ENCODE data around the gene ANAPC7. TPM values are rescaled to one million over a fixed set of nuclear protein-coding genes. Genes with fewer than 3 reads are reported as not detected.

The ANAPC7 gene
- polyA plus RNA-seq, 1 of the 3 experiments (the other 2 are of a cell fraction): 58.9 TPM

DNA sequence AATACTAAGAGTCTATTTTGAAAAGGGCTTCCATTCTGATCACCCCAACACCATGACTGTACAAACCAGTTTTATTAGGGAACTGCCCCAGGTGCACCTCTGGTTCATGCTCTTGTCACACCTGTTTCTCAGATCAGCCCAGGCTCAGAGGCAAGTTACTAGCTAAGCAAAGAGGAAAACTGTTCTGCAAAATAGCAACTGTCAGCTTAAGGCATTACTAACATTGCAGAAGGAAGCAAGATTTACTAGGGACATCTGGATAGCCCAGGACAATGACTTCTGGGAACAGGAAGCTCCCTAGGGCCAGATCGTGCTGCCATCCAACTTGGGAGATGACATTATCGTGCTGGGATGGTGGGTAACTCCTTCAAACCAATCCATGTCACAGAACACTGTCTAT is 30.1 kb downstream of the ANAPC7 start:
- no peak for DNase-seq
- no peak overlapping the region for H2AFZ ChIP-seq (ENCODE audit: low read depth)
- 96% methylated on average over 2 of the region's 2 CpGs for WGBS (ENCODE audit: low lambda C conversion rate)
- no peaks in the 10 kb centered on the region for H3K79me2 ChIP-seq (ENCODE audit: insufficient read depth)
- H3K9me2 ChIP-seq: no peaks in the 10 kb centered on the region
- H3K4me3 ChIP-seq (ENCODE audit: low read depth in 2 of 2, low read length in 1 of 2): no peak overlapping the region
- no peak overlapping the region for H3K9ac ChIP-seq
- no peak overlapping the region for H3K4me2 ChIP-seq
- TF ChIP-seq GATA2 (CRISPR knock-in tag; IDR thresholded peaks at IDR 0.05) (no peak), YY1 (IDR thresholded peaks at IDR 0.05; ENCODE audit: low read depth) (no peak)
- no peaks in the 10 kb centered on the region for H3K27me3 ChIP-seq (ENCODE audit: insufficient read depth)
- ChIA-PET POLR2A (no interaction called here), CTCF (interaction anchor here (0.8 to 1.8 kb wide), 5 partner anchors 12 to 58 kb away, joined by 3 to 5 read pairs (median 3); no protein-coding TSS in a partner anchor)
- H3K36me3 ChIP-seq (replicated peaks in 1 of 2; ENCODE audit: control insufficient read depth in 1 of 2, insufficient read depth in 2 of 2, low read length in 1 of 2): peaks cover 32 to 65% of the 10 kb centered on the region in 2 experiments
- peaks cover 0 to 13% of the 10 kb centered on the region in 2 experiments; a peak in 1 of 4 replicates for H3K4me1 ChIP-seq (ENCODE audit: control insufficient read depth in 1 of 2, insufficient read depth in 2 of 2, low read depth in 1 of 2, low read length in 1 of 2)
- H3K27ac ChIP-seq (ENCODE audit: low read depth in 2 of 2, low read length in 1 of 2): peak overlapping the region in 1 of 2 experiments; percentile 4; a peak in 1 of 4 replicates
- H3K9me3 ChIP-seq: no peaks in the 10 kb centered on the region
- H3F3A ChIP-seq (replicated peaks; ENCODE audit: insufficient read depth): no peaks in the 10 kb centered on the region
- H4K20me1 ChIP-seq (ENCODE audit: insufficient read depth): no peaks in the 10 kb centered on the region

DNA sequence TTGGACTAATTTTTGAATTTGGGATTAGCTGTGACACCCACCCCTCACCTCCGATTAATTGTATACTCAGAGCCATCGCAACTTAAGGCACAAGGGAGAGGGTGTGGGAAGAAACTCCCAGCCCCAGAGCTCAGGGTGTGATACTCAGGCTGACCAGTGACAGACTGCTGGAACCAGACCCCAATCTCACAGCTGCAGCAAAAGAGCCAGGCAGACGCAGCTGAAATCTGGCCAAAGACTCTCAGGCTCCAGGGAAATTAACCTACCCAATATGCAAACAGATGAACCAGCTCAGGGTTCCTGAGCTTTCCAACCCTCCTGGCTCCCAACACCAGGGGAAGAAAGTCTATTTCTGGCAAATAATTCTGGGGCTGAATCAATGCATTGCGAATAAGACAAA is 30.5 kb downstream of the ANAPC7 start:
- no peak for DNase-seq
- Histone ChIP-seq H3F3A (replicated peaks; ENCODE audit: insufficient read depth) (no peaks in the 10 kb centered on the region), H3K4me2 (no peak overlapping the region), H3K79me2 (ENCODE audit: insufficient read depth) (no peaks in the 10 kb centered on the region), H4K20me1 (ENCODE audit: insufficient read depth) (no peaks in the 10 kb centered on the region), H3K4me3 (ENCODE audit: low read depth in 2 of 2, low read length in 1 of 2) (no peak overlapping the region), H3K4me1 (ENCODE audit: control insufficient read depth in 1 of 2, insufficient read depth in 2 of 2, low read depth in 1 of 2, low read length in 1 of 2) (peaks cover 0 to 13% of the 10 kb centered on the region in 2 experiments; a peak in 1 of 4 replicates), H3K9me2 (no peaks in the 10 kb centered on the region), H3K9ac (no peak overlapping the region), H3K36me3 (replicated peaks in 1 of 2; ENCODE audit: control insufficient read depth in 1 of 2, insufficient read depth in 2 of 2, low read length in 1 of 2) (peaks cover 28 to 64% of the 10 kb centered on the region in 2 experiments), H3K9me3 (no peaks in the 10 kb centered on the region), H3K27ac (ENCODE audit: low read depth in 2 of 2, low read length in 1 of 2) (no peak overlapping the region), H3K27me3 (ENCODE audit: insufficient read depth) (no peaks in the 10 kb centered on the region), H2AFZ (ENCODE audit: low read depth) (no peak overlapping the region)
- TF ChIP-seq, protein P1, sequence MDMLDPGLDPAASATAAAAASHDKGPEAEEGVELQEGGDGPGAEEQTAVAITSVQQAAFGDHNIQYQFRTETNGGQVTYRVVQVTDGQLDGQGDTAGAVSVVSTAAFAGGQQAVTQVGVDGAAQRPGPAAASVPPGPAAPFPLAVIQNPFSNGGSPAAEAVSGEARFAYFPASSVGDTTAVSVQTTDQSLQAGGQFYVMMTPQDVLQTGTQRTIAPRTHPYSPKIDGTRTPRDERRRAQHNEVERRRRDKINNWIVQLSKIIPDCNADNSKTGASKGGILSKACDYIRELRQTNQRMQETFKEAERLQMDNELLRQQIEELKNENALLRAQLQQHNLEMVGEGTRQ (IDR thresholded peaks at IDR 0.05; ENCODE audit: borderline replicate concordance, low read depth, low read length): no peak
- 100% methylated on average over 4 of the region's 4 CpGs for WGBS (ENCODE audit: low lambda C conversion rate)
- ChIA-PET CTCF (interaction anchor here (0.8 to 1.8 kb wide), 5 partner anchors 12 to 58 kb away, joined by 3 to 5 read pairs (median 3); no protein-coding TSS in a partner anchor), POLR2A (no interaction called here)

DNA sequence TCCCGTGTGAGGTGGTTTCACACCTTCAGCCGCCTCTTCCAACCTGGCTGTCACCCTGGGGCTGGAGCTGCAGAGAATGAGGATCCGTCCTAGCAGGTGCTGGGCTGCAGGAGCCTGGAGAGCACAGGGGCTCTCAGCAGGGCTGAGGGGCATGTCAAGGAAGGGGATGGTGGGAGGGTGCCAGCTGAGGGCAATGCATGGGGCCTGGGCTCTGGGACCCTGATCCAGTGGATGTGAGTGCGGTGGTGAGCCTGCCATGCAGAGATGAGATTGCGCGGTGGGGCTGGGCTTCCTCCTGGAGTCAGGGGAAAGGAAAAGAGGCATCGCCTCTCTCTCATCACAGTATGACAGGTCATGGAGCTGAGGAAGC is 31.5 kb downstream of the ANAPC7 start:
- ChIA-PET CTCF (interaction anchor here (1.4 to 1.8 kb wide), 2 partner anchors 20 to 40 kb away, joined by 3 to 4 read pairs; no protein-coding TSS in a partner anchor), POLR2A (no interaction called here)
- Histone ChIP-seq H3K79me2 (ENCODE audit: insufficient read depth) (no peaks in the 10 kb centered on the region), H3K9me2 (no peaks in the 10 kb centered on the region), H3K4me2 (no peak overlapping the region), H3K4me1 (ENCODE audit: control insufficient read depth in 1 of 2, insufficient read depth in 2 of 2, low read depth in 1 of 2, low read length in 1 of 2) (peaks cover 0 to 13% of the 10 kb centered on the region in 2 experiments; a peak in 1 of 4 replicates), H3K36me3 (replicated peaks in 1 of 2; ENCODE audit: control insufficient read depth in 1 of 2, insufficient read depth in 2 of 2, low read length in 1 of 2) (peaks cover 19 to 54% of the 10 kb centered on the region in 2 experiments), H3K4me3 (ENCODE audit: low read depth in 2 of 2, low read length in 1 of 2) (no peak overlapping the region), H3K27me3 (ENCODE audit: insufficient read depth) (no peaks in the 10 kb centered on the region), H3K9me3 (no peaks in the 10 kb centered on the region), H3K9ac (no peak overlapping the region), H4K20me1 (ENCODE audit: insufficient read depth) (no peaks in the 10 kb centered on the region), H2AFZ (ENCODE audit: low read depth) (no peak overlapping the region), H3F3A (replicated peaks; ENCODE audit: insufficient read depth) (no peaks in the 10 kb centered on the region), H3K27ac (ENCODE audit: low read depth in 2 of 2, low read length in 1 of 2) (no peak overlapping the region)
- 97% methylated on average over 4 of the region's 7 CpGs for WGBS (ENCODE audit: low lambda C conversion rate)
- DNase-seq: no peak
- no peak for TF ChIP-seq RAD21 (IDR thresholded peaks at IDR 0.05; ENCODE audit: low read length)
- TF ChIP-seq GATA2 (CRISPR knock-in tag; IDR thresholded peaks at IDR 0.05): no peak
- TF ChIP-seq TCF12 (IDR thresholded peaks at IDR 0.05): no peak
- TF ChIP-seq FOXJ3 (CRISPR knock-in tag; IDR thresholded peaks at IDR 0.05): no peak
- TF ChIP-seq JUND (IDR thresholded peaks at IDR 0.05): no peak
- no peak for TF ChIP-seq EZH2phosphoT487 (IDR thresholded peaks at IDR 0.05; ENCODE audit: borderline replicate concordance, low read depth)
- no peak for TF ChIP-seq MEF2A (IDR thresholded peaks at IDR 0.05; ENCODE audit: borderline replicate concordance, low read depth)
- TF ChIP-seq, protein P2, sequence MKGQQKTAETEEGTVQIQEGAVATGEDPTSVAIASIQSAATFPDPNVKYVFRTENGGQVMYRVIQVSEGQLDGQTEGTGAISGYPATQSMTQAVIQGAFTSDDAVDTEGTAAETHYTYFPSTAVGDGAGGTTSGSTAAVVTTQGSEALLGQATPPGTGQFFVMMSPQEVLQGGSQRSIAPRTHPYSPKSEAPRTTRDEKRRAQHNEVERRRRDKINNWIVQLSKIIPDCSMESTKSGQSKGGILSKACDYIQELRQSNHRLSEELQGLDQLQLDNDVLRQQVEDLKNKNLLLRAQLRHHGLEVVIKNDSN (IDR thresholded peaks at IDR 0.05; ENCODE audit: borderline replicate concordance, low read depth): no peak
- TF ChIP-seq FOSL2 (IDR thresholded peaks at IDR 0.05; ENCODE audit: borderline replicate concordance, low read depth): no peak
- TF ChIP-seq, protein P3, sequence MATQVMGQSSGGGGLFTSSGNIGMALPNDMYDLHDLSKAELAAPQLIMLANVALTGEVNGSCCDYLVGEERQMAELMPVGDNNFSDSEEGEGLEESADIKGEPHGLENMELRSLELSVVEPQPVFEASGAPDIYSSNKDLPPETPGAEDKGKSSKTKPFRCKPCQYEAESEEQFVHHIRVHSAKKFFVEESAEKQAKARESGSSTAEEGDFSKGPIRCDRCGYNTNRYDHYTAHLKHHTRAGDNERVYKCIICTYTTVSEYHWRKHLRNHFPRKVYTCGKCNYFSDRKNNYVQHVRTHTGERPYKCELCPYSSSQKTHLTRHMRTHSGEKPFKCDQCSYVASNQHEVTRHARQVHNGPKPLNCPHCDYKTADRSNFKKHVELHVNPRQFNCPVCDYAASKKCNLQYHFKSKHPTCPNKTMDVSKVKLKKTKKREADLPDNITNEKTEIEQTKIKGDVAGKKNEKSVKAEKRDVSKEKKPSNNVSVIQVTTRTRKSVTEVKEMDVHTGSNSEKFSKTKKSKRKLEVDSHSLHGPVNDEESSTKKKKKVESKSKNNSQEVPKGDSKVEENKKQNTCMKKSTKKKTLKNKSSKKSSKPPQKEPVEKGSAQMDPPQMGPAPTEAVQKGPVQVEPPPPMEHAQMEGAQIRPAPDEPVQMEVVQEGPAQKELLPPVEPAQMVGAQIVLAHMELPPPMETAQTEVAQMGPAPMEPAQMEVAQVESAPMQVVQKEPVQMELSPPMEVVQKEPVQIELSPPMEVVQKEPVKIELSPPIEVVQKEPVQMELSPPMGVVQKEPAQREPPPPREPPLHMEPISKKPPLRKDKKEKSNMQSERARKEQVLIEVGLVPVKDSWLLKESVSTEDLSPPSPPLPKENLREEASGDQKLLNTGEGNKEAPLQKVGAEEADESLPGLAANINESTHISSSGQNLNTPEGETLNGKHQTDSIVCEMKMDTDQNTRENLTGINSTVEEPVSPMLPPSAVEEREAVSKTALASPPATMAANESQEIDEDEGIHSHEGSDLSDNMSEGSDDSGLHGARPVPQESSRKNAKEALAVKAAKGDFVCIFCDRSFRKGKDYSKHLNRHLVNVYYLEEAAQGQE (IDR thresholded peaks at IDR 0.05; ENCODE audit: low read depth, low read length): no peak
- TF ChIP-seq, protein P4, sequence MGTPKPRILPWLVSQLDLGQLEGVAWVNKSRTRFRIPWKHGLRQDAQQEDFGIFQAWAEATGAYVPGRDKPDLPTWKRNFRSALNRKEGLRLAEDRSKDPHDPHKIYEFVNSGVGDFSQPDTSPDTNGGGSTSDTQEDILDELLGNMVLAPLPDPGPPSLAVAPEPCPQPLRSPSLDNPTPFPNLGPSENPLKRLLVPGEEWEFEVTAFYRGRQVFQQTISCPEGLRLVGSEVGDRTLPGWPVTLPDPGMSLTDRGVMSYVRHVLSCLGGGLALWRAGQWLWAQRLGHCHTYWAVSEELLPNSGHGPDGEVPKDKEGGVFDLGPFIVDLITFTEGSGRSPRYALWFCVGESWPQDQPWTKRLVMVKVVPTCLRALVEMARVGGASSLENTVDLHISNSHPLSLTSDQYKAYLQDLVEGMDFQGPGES (IDR thresholded peaks at IDR 0.05; ENCODE audit: low read depth, low read length): no peak
- TF ChIP-seq, protein P5, sequence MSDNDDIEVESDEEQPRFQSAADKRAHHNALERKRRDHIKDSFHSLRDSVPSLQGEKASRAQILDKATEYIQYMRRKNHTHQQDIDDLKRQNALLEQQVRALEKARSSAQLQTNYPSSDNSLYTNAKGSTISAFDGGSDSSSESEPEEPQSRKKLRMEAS (IDR thresholded peaks at IDR 0.05; ENCODE audit: low read depth): no peak
- TF ChIP-seq TAF1 (IDR thresholded peaks at IDR 0.05; ENCODE audit: borderline replicate concordance, low read depth, low read length): no peak

Data from SK-N-SH (cell line).